Testis (tissue), 5 donors: ENCODE measurements around the gene PPFIA4. TPM values are rescaled to one million over a fixed set of nuclear protein-coding genes. Genes with fewer than 3 reads are reported as not detected.

Experiments used
- DNase-seq: peaks from one replicate; pipeline ENCODE4 v3.0.0-alpha.2; 2019
- H3K27ac ChIP-seq, 2 donors: fragments of 200-600 bp; sonication (generic); one replicate each; pipeline ENCODE4 v1.5.1; 2019
- H3K27me3 ChIP-seq: fragments of 200-600 bp; sonication (generic); one replicate; pipeline ENCODE4 v1.5.1; 2019
- H3K36me3 ChIP-seq: fragments of 200-600 bp; sonication (generic); one replicate; pipeline ENCODE4 v1.5.1; 2017; ENCODE audit warnings: low read depth; ENCODE audit errors: missing control alignments
- H3K4me1 ChIP-seq: fragments of 200-600 bp; sonication (generic); one replicate; pipeline ENCODE4 v1.5.1; 2019
- H3K4me3 ChIP-seq, 2 donors: fragments of 200-600 bp; sonication (generic); one replicate each; pipeline ENCODE4 v1.5.1; 2017 to 2019
- H3K9me3 ChIP-seq: fragments of 200-600 bp; sonication (generic); one replicate; pipeline ENCODE4 v1.5.1; 2017
- POLR2A ChIP-seq: fragments of 450-650 bp; IDR thresholded peaks from one replicate; pipeline ENCODE4 v1.6.1; 2017; ENCODE audit warnings: antibody characterized with exemption, mild to moderate bottlenecking, moderate library complexity
- WGBS, 2 donors: methylation state at CpG; one replicate each; pipeline ENCODE4 v1.1.5; 2018; 5-methylcytosine and 5-hydroxymethylcytosine counted together
- intact Hi-C: fragments of 100-400 bp; cut with DNase I; formaldehyde crosslinking; loops from one replicate; pipeline ENCODE4 v1.15.1; 2023; ENCODE audit warnings: low total_unique reads
- long read RNA-seq, 2 donors: transcript quantifications; one replicate each; lab custom pipeline, GENCODE V29; 2026
- polyA plus RNA-seq: library from polyadenylated mRNA; stranded (reverse); fragments of 350-450 nt; fragmentation: Illumina TruSeq; extraction: RNeasy Lipid Tissue Mini Kit (QIAGEN cat#74804); gene quantifications from one replicate; pipeline ENCODE4 v1.2.3, GENCODE V29; 2014; ENCODE audit warnings: low read depth, low replicate concordance; ENCODE audit not compliant: insufficient read depth
- total RNA-seq, 2 donors: library from RNA; depleted of rRNA; stranded (reverse); fragments of >200 nt; gene quantifications; one replicate each; pipeline ENCODE4 v1.2.3, GENCODE V29; 2016
- TF ChIP-seq, protein P1 (sequence below), 3 experiments: fragments of 450-650 bp in 2 of 3; fragments of 200-600 bp in 1 of 3; sonication (generic) in 1 of 3; IDR thresholded peaks; one replicate each; pipeline ENCODE4 v1.5.1; 2016 to 2019; ENCODE audit warnings: antibody characterized with exemption in 3 of 3, mild to moderate bottlenecking in 2 of 3, moderate library complexity in 1 of 3

The PPFIA4 gene
- total RNA-seq (10 to 100 TPM; 27.2 to 33.1 TPM), polyA plus RNA-seq (6.6 TPM)
- long read RNA-seq, donor 1 = 0 reads
- long read RNA-seq, donor 2 = 0 reads

DNA sequence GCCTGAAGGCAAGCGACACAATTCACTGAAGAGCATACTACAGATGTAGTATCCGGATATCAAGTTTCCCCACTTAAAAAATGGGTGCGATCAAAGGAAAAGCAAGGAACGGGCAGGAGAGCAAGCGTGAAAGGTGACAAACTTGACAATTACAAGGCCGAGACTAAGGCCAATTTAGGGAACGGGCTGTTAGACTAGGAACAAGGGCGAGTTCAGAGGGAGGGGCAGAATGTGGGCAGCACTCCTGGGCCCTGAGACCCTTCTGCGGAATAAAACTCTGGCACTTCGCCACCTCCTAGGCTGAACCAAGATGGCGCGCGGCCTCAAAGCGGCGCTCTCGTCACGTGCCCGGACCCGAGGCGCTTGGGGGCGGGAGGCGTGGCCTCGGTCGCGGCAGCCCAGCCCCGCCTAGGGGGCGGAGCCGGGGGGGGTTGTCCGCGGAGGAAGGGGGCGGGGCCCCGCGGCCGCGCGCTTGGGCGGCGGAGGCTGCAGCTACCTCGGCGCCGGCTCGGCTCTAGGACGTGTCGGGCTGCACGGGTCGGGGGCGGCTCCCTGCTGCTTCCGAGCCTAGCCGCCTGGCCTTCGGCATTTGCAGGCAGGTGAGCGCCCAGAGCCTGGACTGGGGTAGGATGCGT, at the start of gene PPFIA4:
PPFIA4 (plus strand) TSS at position 461 of the 635 bp plus-strand sequence. CDS start 12,518 bp downstream, outside the sequence.
- intact Hi-C loops = no loop called here
- Histone ChIP-seq H3K4me1 (peaks cover 16% of the 10 kb centered on the region), H3K9me3 (no peaks in the 10 kb centered on the region), H3K27me3 (no peaks in the 10 kb centered on the region), H3K4me3 (peak within 1 kb of the TSS; percentile 56 to 74), H3K27ac (peak within 1 kb of the TSS; percentile 82), H3K36me3 (no peaks in the 10 kb centered on the region)
- TF ChIP-seq POLR2A = no peak
- TF ChIP-seq, protein P1, sequence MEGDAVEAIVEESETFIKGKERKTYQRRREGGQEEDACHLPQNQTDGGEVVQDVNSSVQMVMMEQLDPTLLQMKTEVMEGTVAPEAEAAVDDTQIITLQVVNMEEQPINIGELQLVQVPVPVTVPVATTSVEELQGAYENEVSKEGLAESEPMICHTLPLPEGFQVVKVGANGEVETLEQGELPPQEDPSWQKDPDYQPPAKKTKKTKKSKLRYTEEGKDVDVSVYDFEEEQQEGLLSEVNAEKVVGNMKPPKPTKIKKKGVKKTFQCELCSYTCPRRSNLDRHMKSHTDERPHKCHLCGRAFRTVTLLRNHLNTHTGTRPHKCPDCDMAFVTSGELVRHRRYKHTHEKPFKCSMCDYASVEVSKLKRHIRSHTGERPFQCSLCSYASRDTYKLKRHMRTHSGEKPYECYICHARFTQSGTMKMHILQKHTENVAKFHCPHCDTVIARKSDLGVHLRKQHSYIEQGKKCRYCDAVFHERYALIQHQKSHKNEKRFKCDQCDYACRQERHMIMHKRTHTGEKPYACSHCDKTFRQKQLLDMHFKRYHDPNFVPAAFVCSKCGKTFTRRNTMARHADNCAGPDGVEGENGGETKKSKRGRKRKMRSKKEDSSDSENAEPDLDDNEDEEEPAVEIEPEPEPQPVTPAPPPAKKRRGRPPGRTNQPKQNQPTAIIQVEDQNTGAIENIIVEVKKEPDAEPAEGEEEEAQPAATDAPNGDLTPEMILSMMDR (IDR thresholded peaks at IDR 0.05) = no peak
- DNase-seq = peak; percentile 92
- 10 to 47% methylated on average over 8 to 41 of the region's 52 CpGs for WGBS, 2 donors

DNA sequence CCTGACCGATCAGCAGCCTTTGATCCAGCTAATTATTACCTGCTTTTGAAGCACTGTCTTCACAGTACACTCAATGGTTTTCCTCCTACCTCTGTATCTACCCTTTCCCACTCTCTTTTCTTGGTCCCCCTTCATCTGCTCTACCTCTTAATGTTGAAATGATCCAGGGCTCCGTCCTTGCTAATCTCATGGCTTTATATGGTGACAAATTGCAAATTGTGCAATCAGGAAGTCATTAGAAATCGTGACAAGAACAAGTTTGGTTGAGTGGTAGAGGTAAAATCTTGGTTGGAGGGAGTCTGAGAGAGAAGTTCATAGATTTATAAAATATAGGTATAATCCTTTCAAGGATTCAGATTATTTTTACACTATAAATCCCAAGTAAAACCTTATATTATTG, 49.7 kb upstream of the PPFIA4 start:
- TF ChIP-seq, protein P1 (IDR thresholded peaks at IDR 0.05) = no peak
- no peak for TF ChIP-seq POLR2A
- Histone ChIP-seq H3K4me1 (no peaks in the 10 kb centered on the region), H3K4me3 (no peak overlapping the region), H3K9me3 (no peaks in the 10 kb centered on the region), H3K27me3 (no peaks in the 10 kb centered on the region), H3K36me3 (no peaks in the 10 kb centered on the region), H3K27ac (no peak overlapping the region)
- intact Hi-C loops = no loop called here
- 62 to 65% methylated on average over 3 of the region's 3 CpGs for WGBS, 2 donors
- DNase-seq = no peak

DNA sequence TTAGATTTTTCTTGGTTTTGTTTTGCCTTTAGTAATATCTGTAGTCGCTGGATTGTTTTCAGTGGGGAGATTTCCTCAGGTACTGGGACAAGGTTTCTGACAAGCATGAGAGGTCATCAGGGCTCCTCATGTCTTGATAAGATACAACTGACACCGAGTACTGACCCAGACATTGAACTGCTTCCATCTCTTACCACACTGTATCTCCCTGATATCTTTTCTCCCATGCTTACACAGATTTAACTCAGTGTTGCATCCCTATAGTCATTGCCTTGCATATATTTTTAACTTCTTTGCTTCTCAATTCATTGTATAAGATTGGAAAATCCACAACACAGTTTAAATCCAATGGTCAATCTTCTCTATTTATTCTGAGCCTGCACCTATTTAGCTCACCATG, 46.8 kb upstream of the PPFIA4 start:
- intact Hi-C loops = no loop called here
- H3K27ac ChIP-seq = no peak overlapping the region
- no peak overlapping the region for H3K4me3 ChIP-seq
- no peaks in the 10 kb centered on the region for H3K9me3 ChIP-seq
- H3K4me1 ChIP-seq = no peaks in the 10 kb centered on the region
- 73 to 82% methylated on average over 2 of the region's 2 CpGs for WGBS, 2 donors
- H3K27me3 ChIP-seq = no peaks in the 10 kb centered on the region
- TF ChIP-seq, protein P1 (IDR thresholded peaks at IDR 0.05) = no peak
- no peak for TF ChIP-seq POLR2A
- no peak for DNase-seq
- no peaks in the 10 kb centered on the region for H3K36me3 ChIP-seq

DNA sequence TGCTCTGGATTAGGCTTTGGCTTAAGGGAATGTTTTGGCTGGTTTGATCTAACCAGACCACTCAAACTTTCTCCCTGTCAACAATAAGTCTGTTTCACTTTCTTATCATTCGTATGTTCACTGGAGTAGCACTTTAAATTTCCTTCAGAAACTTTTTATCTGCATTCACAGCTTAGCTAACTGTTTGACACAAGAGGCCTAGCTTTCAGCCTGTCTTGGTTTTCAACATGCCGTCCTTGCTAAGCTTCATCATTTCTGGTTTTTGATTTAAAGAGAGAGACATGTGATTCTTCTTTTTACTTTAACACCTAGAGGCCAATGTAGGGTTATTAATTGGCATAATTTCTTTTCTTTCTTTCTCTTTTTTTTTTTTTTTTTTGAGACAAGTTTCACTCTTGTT, 44.4 kb upstream of the PPFIA4 start:
- intact Hi-C loops = no loop called here
- no peaks in the 10 kb centered on the region for H3K27me3 ChIP-seq
- TF ChIP-seq POLR2A = no peak
- TF ChIP-seq, protein P1 (IDR thresholded peaks at IDR 0.05) = no peak
- H3K27ac ChIP-seq = no peak overlapping the region
- 52 to 67% methylated on average over 2 of the region's 2 CpGs for WGBS, 2 donors
- H3K36me3 ChIP-seq = no peaks in the 10 kb centered on the region
- no peak overlapping the region for H3K4me3 ChIP-seq
- no peaks in the 10 kb centered on the region for H3K4me1 ChIP-seq
- no peak for DNase-seq
- H3K9me3 ChIP-seq = no peaks in the 10 kb centered on the region
